ENCODE results near the gene ABHD12. TPM values are rescaled to one million over a fixed set of nuclear protein-coding genes. Genes with fewer than 3 reads are reported as not detected.
A peak's percentile ranks its signal among the peaks of the same experiment; 100 is the strongest.
"Not testable (repeated sequence)": the region's sequence is repeated elsewhere in the genome, so short reads cannot be mapped to it uniquely, and the experiment has no call there.

ABHD12 gene
- polyA plus RNA-seq, 5 donors: 39.0 to 51.3 (median 42.7) TPM

DNA sequence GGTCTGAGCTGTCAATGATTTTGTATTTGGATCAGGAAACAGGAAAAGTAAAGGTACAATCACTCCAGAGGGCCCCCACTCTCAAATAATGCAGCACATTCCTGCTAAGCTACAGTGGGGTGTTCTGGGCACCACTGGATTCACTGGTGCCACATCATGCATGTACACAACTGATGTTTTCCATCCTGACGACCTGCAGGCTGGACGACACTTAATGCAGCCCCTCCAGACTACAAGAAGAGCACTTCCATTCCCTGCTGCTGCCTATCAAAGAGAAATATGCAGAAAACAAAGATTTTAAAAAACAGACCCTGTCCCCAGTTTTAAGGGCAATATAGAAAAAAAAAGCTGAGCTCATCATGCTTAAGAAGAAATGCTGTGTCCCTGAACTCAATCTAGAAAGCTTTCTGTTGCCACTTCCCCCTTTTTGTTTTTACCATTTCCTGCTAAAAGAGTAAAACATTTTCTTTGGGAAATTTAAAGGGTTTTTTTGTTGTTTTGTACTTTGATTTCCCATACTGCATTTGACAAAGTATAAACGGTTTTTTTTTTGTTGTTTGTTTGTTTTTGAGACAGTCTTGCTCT lies 35.5 kb downstream of the ABHD12 start:
- no peak for DNase-seq

DNA sequence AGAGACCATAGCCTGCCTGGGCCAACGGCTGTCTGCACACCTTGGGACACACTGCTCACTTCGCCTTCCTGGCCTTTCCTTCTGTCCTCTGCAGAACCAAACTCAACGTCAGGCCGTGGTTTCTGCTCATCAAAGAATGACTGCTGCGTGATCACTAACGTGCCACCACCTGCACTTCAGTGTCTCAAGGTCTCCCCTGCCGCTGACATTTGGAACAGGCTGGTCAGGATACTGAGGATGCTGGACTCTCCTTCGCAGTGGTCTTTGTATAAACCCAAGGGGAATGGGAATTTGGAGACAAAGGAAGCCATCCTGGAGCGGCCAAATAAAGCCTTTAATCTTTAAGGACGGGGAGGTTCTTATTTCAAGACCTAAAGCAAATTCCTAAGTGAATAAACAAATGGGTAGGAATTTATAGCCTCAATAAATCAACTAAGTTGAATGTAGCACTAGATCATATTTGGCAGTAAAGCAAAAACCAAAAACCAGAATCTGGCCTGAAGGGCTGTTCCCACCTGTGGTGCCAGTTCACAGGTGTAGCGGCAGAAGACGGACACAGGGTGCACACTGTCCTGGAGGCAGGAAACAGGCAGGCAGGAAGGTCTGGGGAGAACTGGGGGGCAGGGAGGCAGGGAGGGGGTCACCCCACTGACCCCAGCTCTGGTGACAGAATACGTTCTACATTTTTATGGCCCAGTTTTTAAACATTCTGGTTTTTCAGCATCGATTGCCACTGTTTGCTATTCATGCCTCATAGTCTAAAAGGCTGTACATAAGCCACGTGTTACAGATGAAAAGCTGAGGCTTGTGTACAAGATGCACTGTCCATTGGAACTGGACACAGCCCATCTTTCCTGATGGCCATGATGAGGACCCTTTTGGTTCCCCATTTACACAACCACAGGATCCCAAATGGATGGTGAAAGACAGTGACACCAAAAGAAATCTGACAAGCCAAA lies 36.6 kb downstream of the ABHD12 start:
- no peak for DNase-seq

DNA sequence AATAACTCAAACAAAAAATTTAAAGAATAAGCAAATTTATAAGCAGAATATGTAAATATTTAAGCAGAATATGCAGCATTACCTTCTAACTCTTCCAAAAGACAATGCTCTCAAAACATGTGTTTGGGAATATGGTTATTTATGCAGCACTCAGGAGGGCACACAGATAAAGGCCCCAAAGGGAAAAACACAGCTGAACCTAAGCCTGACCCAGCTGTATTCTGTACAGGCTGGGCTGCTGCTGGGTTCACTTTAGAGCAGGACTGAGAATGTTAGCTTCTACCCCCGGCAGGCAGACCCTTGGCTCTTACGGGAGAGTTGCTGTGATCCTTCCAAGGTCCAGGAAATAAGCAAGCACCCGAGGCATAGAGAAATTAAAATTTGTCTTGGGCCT lies 37.3 kb downstream of the ABHD12 start:
- no peak for DNase-seq

DNA sequence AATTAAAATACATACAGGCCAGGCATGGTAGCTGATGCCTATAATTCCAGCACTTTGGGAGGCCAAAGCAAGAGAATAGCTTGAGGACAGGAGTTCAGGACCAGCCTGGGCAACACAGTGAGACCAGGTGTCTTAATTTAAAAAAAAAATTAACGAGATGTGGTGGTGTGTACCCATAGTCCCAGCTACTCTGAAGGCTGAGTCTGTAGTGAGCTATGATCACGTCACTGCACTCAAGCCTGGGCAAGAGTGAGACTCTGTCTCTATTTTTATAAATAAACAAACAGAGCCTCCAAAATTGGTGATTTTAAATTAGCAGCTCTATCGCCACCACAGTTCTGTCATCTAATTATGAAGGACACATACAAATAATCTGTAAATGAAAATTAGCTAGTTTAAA lies 37.9 kb downstream of the ABHD12 start:
- DNase-seq: no peak

DNA sequence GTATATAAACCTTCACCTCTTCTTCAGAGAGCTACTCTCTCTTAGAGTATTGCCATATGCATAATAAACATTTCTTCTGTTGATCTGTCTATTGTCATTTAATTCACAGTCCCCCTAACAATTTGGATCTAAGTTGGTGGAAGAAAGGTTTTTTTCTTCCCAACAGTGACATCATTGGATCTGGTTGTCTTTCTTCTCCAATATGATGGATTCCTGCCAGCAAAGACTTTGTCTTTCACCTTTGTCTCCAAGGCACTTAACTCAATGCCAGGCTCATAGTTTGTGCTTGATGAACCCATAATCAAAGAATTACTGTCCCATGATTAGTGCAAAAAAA lies 39.6 kb downstream of the ABHD12 start:
- no peak for DNase-seq

DNA sequence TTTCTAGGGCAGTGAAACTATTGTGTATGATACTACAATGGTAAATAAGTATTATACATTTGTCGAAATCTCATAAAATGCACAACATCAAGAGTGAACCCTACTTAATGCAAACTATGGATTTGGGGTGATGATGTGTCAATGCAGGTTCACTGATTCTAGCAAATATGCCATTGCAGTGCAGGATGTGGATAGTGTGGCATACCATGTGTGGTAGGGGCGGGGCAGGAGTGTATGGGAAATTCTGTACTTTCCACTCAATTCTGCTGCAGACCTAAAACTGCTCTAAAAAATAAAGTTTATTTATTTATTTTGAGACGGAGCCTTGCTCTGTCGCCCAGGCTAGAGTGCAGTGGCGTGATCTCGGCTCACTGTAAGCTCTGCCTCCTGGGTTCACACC lies 44.3 kb downstream of the ABHD12 start:
- DNase-seq: no peak

DNA sequence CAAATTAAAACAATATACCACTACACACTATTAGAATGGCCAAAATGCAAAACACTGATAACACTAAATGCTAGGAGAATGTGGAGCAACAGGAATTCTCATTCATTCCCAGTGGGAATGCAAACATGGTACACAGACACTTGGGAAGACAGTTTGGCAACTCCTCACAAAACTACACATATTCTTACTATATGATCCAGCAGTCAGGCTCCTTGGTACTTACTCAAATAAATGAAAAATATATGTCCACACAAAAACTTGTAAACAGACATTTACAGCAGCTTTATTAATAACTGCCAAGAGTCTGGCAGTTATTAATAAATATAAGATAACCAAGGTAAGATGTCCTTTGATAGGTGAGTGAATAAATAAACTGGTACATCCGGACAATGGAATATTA lies 44.9 kb downstream of the ABHD12 start:
- DNase-seq: no peak

DNA sequence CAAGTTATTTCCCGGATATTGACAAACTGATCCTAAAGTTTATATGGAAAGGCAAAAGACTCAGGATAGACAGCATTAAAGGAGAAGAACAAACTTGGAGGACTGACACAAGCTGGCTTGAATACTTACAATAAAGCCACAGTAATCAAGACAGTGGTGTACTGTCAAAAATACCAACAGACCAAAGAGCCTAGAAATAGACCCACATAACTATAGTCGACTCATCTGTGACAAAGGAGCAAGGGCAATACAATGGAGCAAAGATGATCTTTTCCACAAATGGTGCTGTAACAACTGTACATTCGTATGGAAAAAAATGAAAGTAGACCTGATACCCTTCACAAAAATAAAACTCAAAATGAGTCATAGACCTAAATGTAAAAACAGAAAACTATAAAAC lies 46.0 kb downstream of the ABHD12 start:
- no peak for DNase-seq

DNA sequence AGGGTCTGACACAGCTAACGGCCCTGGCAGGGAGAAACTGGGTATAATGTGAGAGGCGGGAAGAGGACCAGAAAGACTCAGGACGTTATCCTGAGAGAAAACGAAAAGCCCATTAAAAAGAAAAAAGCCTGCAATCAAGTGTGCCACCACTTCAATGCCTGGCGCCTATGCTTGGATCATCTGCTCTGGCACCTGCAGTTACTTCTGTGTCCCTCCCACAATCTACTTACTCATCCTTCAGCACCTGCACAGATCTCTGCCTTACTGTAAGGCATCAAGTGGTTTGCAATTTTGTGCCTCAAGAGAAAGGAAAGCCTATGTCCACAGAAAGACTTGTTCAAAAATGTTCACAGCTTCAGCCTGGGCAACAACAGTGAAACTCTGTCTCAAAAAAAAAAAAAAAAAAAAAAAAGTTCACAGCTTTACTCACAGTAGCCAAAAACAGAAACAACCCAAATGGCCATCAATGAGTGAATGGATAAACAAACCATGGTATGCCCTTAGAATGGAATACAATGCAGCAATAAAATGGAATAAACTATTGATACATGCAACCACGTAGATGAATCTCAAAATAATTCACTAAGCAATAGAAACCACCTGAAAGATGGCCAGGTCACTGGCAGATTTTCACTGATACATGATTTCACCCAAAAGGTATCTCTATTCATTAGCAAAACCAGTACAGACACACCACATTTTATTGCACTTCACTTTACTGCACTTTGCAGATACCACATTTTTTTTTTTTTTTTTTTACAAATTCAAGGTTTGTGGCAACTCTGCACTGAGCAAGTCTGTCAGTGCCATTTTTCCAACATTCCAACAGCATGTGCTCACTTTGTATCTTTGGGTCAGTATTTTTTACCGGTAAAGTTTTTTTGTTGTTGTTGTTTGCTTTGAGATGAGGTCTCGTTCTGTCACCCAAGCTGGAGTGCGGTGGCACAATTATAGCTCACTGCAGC lies 48.6 kb downstream of the ABHD12 start:
- no peak for DNase-seq

DNA sequence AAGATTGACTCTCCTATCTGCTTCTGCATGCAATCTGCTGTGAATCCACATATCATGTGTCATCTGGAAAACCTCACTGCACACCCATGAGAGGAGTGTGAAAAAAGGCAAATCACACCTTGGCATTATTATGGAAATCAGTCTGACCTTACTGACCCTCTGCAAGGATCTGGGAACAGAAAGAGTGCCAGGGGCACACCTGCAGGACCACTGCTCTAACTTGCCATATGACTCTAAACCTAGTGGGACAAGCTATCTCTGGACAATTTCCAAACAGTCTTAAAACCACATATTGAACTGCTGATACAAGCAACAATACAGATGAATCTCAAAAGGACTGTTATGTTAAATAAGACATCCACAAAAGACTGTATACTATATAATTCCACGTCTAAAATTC lies 50.3 kb downstream of the ABHD12 start:
- no peak for DNase-seq

DNA sequence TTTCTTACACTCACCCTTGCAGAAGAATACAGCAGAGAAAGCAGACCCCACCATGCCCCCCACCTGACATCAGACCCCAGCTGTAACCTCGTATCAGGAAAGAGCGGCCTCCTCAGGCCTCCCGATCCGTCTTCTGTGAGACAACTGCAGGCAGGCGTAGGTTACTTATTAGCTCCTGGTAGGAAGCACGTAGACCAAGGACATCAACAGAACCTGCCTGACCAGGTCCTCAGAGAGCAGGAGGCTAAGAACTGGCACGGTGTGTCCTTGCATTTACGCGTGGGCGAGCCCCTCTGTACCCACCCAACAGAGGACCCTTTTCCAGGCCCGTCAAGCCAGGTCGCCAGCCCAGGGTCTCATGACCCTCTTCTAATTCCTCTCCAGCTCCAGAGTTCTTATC lies 51.0 kb downstream of the ABHD12 start:
- DNase-seq: peak; percentile 25 to 26

DNA sequence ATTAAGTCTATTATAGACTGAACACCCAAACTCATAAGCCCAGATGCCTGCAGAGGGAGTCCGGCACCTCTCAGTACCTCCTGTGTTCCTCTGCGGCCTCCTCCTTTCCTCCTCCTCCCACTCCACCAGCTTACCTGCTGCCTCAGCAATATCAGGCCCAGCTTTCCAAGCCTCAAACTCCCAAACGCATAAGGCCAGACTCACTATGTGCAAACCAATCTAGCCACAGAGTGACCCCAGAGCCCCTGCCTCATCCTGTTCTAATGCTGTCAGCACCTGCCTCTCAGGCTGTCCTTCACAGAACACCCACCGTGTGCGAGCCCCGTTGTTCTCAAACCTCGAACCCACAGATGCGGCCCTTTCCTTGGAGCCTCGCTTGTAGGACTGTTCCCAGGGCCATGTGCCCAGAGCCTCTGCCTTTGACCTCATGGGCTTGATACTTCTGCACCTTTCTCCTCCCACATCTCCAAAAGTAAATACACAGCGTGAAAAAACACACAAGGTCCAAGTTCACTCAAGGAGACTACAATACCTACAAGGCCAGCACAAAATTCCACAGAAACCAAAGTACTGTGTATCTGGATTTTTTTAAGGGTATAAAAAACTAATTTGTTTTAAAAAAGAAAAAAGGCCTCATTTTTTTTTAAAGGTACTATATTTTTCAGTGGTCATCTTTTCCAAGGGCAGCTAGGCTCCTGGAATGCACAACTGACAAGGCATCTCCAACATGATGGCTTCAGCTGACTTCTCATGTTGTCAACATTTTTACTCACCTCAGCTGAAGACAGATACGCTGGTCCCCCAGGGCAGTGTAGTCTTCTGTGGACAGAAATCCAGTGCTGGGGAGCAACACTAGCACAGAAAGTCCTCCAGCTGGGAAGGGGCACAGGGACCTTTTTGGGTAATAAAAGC lies 52.3 kb downstream of the ABHD12 start:
- DNase-seq: no peak

DNA sequence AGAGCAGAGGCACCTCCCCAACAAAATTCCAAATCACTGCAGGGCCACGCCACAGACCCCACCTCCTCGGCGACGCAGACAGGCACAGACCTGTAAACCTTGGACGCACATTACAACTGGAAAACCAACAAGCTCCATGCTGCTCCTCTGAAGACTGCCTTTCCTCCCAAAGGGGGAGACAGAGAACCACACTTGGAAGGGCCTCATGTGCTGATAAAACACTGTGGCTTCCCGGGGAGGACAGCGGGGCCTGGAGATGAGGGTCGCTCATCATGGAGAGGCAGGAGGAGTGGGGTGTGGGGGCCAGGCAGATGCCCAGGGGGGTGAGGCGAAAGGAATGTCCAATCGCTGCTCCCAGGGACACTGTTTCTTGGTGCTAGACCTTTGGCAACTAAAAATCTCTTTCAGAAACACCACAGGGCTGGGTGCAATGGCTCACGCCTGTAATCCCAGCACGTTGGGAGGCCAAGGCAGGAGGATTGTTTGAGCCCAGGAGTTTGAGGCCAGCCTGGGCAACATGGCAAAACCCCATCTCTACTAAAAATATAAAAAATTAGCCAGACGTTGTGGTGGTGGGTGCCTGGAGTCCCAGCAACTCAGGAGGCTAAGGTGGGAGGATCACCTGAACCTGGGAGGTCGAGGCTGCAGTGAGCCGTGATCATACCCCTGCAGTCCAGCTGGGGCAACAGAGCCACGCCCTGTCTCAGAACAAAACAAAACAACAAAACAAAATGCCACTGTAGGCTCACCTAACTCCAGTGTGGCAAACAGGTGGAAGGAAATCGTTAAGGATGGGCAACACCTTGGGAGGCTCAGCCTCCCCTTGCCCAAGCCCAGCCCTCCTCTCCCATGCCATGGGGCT lies 53.8 kb downstream of the ABHD12 start:
- DNase-seq: no peak

DNA sequence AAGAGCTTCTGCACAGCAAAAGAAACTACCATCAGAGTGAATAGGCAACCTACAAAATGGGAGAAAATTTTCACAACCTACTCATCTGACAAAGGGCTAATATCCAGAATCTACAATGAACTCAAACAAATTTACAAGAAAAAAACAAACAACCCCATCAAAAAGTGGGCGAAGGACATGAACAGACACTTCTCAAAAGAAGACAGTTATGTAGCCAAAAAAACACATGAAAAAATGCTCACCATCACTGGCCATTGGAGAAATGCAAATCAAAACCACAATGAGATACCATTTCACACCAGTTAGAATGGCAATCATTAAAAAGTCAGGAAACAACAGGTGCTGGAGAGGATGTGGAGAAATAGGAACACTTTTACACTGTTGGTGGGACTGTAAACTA lies 55.7 kb downstream of the ABHD12 start:
- not testable (repeated sequence) for DNase-seq

DNA sequence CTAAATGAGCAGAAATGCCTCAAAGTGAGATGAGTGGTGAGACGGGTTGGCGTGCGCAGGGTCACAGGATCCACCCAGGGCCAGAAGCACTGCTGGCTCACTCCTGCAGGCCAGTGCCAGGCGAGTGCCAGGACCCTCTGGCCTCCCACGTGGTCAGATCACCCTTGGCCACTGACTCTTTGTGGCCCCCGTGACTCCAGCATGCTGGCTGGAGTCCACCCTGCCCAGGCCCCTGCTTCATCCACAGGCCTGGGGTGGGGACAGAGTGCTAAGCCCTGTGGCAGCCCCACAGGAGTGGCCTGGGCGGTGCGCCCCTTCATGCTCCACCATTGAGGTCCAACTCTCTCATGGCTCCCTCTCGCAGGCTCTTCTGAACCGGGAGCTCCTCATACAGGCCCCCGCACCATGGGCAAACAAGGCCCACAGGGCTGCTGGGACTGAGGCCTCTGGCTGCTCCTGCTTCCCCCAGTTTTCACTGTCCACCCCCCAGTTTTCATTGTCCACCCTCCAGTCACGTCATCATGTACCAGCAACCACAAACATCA lies 61.6 kb downstream of the ABHD12 start:
- DNase-seq: no peak

DNA sequence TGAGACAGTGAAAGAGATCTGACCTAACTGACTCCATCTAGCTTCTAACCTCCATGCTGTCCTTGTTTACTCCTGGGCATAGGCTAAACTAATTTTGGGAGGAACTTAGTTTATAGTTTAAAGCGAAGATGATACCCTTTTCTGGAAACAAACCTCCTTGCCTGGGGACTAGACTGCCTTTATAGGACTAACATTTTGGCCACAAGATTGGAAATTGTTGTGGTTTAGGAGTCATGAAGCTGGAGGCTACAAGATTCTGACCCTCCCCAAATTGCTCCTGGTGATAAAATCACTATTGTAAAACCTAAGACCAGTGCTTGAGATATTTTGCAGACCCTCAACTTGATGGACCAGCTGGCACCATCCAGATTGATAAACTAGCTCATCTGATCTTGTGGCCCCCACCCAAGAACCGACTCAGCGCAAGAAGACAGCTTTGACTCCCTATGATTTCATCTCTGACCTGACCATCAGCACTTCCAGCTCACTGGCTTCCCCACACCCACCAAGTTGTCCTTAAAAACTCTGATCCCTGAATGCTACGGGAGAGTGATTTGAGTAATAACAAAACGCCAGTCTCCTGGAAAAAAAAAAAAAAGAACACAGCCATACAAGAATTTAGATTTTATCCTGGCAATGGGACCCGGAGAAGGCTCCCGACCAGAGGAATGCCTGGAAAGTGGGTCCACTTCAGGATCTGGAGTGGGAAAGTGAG lies 63.0 kb downstream of the ABHD12 start:
- DNase-seq: no peak

DNA sequence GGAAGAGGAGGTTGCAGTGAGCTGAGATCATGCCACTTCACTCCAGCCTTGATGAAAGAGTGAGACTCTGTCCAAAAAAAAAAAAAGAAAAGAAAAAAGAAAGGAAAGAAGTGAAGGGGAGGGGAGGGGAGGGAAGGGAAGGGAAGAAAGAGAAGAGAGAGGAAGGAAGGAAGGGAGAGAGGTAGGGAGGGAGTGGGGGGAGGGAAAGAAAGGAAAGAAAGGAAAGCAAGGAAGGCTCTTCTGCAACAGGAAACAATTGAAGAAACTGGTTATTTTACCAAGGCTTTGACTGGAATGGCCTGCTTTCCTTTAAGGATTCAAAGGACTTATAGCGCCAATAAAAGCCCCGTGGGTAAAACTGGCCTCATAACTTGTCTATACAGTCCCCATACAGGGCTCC lies 64.6 kb downstream of the ABHD12 start:
- no peak for DNase-seq

DNA sequence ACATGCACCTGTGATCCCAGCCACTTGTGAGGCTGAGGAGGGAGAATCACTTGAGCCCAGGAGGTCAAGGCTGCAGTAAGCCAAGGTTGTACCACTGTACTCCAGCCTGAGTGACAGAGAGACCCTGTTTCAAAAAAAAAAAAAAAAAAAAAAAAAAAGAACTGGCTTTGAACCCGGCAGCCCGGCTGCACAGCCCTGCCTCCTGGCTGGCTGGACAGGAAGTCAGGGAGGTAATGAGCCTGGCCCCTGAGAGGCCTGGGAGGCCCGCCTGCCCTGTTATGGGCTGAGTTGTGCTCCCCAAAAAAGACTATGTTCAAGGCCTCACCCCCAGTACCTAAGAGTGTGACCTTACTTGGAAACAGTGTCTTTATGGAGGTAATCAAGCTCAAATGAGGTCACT lies 65.6 kb downstream of the ABHD12 start:
- no peak for DNase-seq

DNA sequence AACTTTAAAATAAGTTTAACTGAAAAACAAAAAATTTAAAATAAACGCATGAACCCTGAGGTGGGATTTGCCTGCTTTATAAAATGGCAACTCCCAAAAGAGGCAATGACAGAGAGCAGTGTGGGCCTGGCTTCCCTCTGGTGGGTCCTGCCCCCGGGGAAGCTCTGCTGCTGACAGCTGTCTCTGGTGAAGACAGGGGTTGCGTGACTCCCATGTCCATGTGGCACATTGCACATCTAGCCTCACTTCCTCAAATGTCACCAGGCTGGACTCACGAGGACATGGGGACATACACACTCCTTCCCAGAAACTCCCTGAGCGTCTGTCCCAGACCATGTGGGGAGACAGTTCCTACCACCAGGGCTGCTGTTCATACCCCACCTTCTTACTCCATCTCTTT lies 66.2 kb downstream of the ABHD12 start:
- DNase-seq: no peak

All from right lung (tissue), 5 donors.